ENCODE results near the gene CUBN.

Gene CUBN

GRCh38 chr10:16870331-16870730 is 259.3 kb downstream of the CUBN start:
- H3K36me3 ChIP-seq (ENCODE audit: control insufficient read depth, insufficient read depth, low read length): no peaks in the 10 kb centered on the region
- H3K27me3 ChIP-seq (ENCODE audit: control insufficient read depth, insufficient read depth, low read length): no peaks in the 10 kb centered on the region

GRCh38 chr10:16867990-16868389 is 261.6 kb downstream of the CUBN start:
- Histone ChIP-seq H3K4me3 (ENCODE audit: low read depth, low read length) (no peak overlapping the region), H3K9ac (ENCODE audit: low read depth, low read length) (peak overlapping the region; percentile 56), H3K9me3 (ENCODE audit: control insufficient read depth, insufficient read depth, low read length) (no peaks in the 10 kb centered on the region), H3K36me3 (ENCODE audit: control insufficient read depth, insufficient read depth, low read length) (no peaks in the 10 kb centered on the region), H3K4me1 (ENCODE audit: control insufficient read depth, insufficient read depth, low read length) (peaks cover 25% of the 10 kb centered on the region), H3K27me3 (ENCODE audit: control insufficient read depth, insufficient read depth, low read length) (no peaks in the 10 kb centered on the region)

More at GRCh38 chr10:16870331-16870730, 259.3 kb downstream of the CUBN start:
- Histone ChIP-seq H3K9me3 (ENCODE audit: control insufficient read depth, insufficient read depth, low read length) (no peaks in the 10 kb centered on the region), H3K9ac (ENCODE audit: low read depth, low read length) (no peak overlapping the region), H3K4me3 (ENCODE audit: low read depth, low read length) (no peak overlapping the region), H3K4me1 (ENCODE audit: control insufficient read depth, insufficient read depth, low read length) (peaks cover 25% of the 10 kb centered on the region)

- no peaks in the 10 kb centered on the region for H3K36me3 ChIP-seq (ENCODE audit: control insufficient read depth, insufficient read depth, low read length)
- H3K9me3 ChIP-seq (ENCODE audit: control insufficient read depth, insufficient read depth, low read length): no peaks in the 10 kb centered on the region
- no peak overlapping the region for H3K9ac ChIP-seq (ENCODE audit: low read depth, low read length)
- no peak overlapping the region for H3K4me3 ChIP-seq (ENCODE audit: low read depth, low read length)
- H3K4me1 ChIP-seq (ENCODE audit: control insufficient read depth, insufficient read depth, low read length): peaks cover 25% of the 10 kb centered on the region
- H3K27me3 ChIP-seq (ENCODE audit: control insufficient read depth, insufficient read depth, low read length): no peaks in the 10 kb centered on the region
Observed at GRCh38 chr10:16867556-16867955, 262.1 kb downstream of the CUBN start.

- H3K9me3 ChIP-seq (ENCODE audit: control insufficient read depth, insufficient read depth, low read length): no peaks in the 10 kb centered on the region
- H3K4me1 ChIP-seq (ENCODE audit: control insufficient read depth, insufficient read depth, low read length): peaks cover 25% of the 10 kb centered on the region
- no peak overlapping the region for H3K9ac ChIP-seq (ENCODE audit: low read depth, low read length)
- no peaks in the 10 kb centered on the region for H3K36me3 ChIP-seq (ENCODE audit: control insufficient read depth, insufficient read depth, low read length)
- no peaks in the 10 kb centered on the region for H3K27me3 ChIP-seq (ENCODE audit: control insufficient read depth, insufficient read depth, low read length)
- no peak overlapping the region for H3K4me3 ChIP-seq (ENCODE audit: low read depth, low read length)
Observed at GRCh38 chr10:16866541-16867275, 262.9 kb downstream of the CUBN start.

- H3K27me3 ChIP-seq (ENCODE audit: control insufficient read depth, insufficient read depth, low read length): no peaks in the 10 kb centered on the region
- no peaks in the 10 kb centered on the region for H3K36me3 ChIP-seq (ENCODE audit: control insufficient read depth, insufficient read depth, low read length)
- H3K4me3 ChIP-seq (ENCODE audit: low read depth, low read length): no peak overlapping the region
- no peak overlapping the region for H3K9ac ChIP-seq (ENCODE audit: low read depth, low read length)
- H3K4me1 ChIP-seq (ENCODE audit: control insufficient read depth, insufficient read depth, low read length): peaks cover 25% of the 10 kb centered on the region
- no peaks in the 10 kb centered on the region for H3K9me3 ChIP-seq (ENCODE audit: control insufficient read depth, insufficient read depth, low read length)
Observed at GRCh38 chr10:16865766-16866165, 263.8 kb downstream of the CUBN start.

- no peak overlapping the region for H3K9ac ChIP-seq (ENCODE audit: low read depth, low read length)
Observed at GRCh38 chr10:16863766-16864165, 265.8 kb downstream of the CUBN start.

GRCh38 chr10:16857419-16857818 is 272.2 kb downstream of the CUBN start:
- Histone ChIP-seq H3K4me3 (ENCODE audit: low read depth, low read length) (no peak overlapping the region), H3K9ac (ENCODE audit: low read depth, low read length) (no peak overlapping the region), H3K9me3 (ENCODE audit: control insufficient read depth, insufficient read depth, low read length) (no peaks in the 10 kb centered on the region), H3K4me1 (ENCODE audit: control insufficient read depth, insufficient read depth, low read length) (peaks cover 8% of the 10 kb centered on the region), H3K36me3 (ENCODE audit: control insufficient read depth, insufficient read depth, low read length) (no peaks in the 10 kb centered on the region), H3K27me3 (ENCODE audit: control insufficient read depth, insufficient read depth, low read length) (no peaks in the 10 kb centered on the region)

More at GRCh38 chr10:16863766-16864165, 265.8 kb downstream of the CUBN start:
- no peaks in the 10 kb centered on the region for H3K27me3 ChIP-seq (ENCODE audit: control insufficient read depth, insufficient read depth, low read length)
- no peaks in the 10 kb centered on the region for H3K36me3 ChIP-seq (ENCODE audit: control insufficient read depth, insufficient read depth, low read length)
- H3K9me3 ChIP-seq (ENCODE audit: control insufficient read depth, insufficient read depth, low read length): no peaks in the 10 kb centered on the region
- no peak overlapping the region for H3K4me3 ChIP-seq (ENCODE audit: low read depth, low read length)
- H3K4me1 ChIP-seq (ENCODE audit: control insufficient read depth, insufficient read depth, low read length): peaks cover 24% of the 10 kb centered on the region

- no peak overlapping the region for H3K4me3 ChIP-seq (ENCODE audit: low read depth, low read length)
- H3K4me1 ChIP-seq (ENCODE audit: control insufficient read depth, insufficient read depth, low read length): peaks cover 8% of the 10 kb centered on the region
- no peaks in the 10 kb centered on the region for H3K27me3 ChIP-seq (ENCODE audit: control insufficient read depth, insufficient read depth, low read length)
- H3K36me3 ChIP-seq (ENCODE audit: control insufficient read depth, insufficient read depth, low read length): no peaks in the 10 kb centered on the region
- H3K9ac ChIP-seq (ENCODE audit: low read depth, low read length): no peak overlapping the region
- H3K9me3 ChIP-seq (ENCODE audit: control insufficient read depth, insufficient read depth, low read length): no peaks in the 10 kb centered on the region
Observed at GRCh38 chr10:16856567-16856966, 273.0 kb downstream of the CUBN start.

- Histone ChIP-seq H3K36me3 (ENCODE audit: control insufficient read depth, insufficient read depth, low read length) (no peaks in the 10 kb centered on the region), H3K27me3 (ENCODE audit: control insufficient read depth, insufficient read depth, low read length) (no peaks in the 10 kb centered on the region), H3K9ac (ENCODE audit: low read depth, low read length) (no peak overlapping the region), H3K9me3 (ENCODE audit: control insufficient read depth, insufficient read depth, low read length) (no peaks in the 10 kb centered on the region), H3K4me1 (ENCODE audit: control insufficient read depth, insufficient read depth, low read length) (peaks cover 8% of the 10 kb centered on the region), H3K4me3 (ENCODE audit: low read depth, low read length) (no peak overlapping the region)
Observed at GRCh38 chr10:16856092-16856491, 273.5 kb downstream of the CUBN start.

GRCh38 chr10:16854623-16855022 is 275.0 kb downstream of the CUBN start:
- no peak overlapping the region for H3K4me3 ChIP-seq (ENCODE audit: low read depth, low read length)
- no peaks in the 10 kb centered on the region for H3K9me3 ChIP-seq (ENCODE audit: control insufficient read depth, insufficient read depth, low read length)
- no peaks in the 10 kb centered on the region for H3K27me3 ChIP-seq (ENCODE audit: control insufficient read depth, insufficient read depth, low read length)
- H3K4me1 ChIP-seq (ENCODE audit: control insufficient read depth, insufficient read depth, low read length): peaks cover 8% of the 10 kb centered on the region
- no peaks in the 10 kb centered on the region for H3K36me3 ChIP-seq (ENCODE audit: control insufficient read depth, insufficient read depth, low read length)
- no peak overlapping the region for H3K9ac ChIP-seq (ENCODE audit: low read depth, low read length)

- H3K4me3 ChIP-seq (ENCODE audit: low read depth, low read length): no peak overlapping the region
- H3K4me1 ChIP-seq (ENCODE audit: control insufficient read depth, insufficient read depth, low read length): peaks cover 8% of the 10 kb centered on the region
- no peaks in the 10 kb centered on the region for H3K27me3 ChIP-seq (ENCODE audit: control insufficient read depth, insufficient read depth, low read length)
- no peaks in the 10 kb centered on the region for H3K36me3 ChIP-seq (ENCODE audit: control insufficient read depth, insufficient read depth, low read length)
- H3K9me3 ChIP-seq (ENCODE audit: control insufficient read depth, insufficient read depth, low read length): no peaks in the 10 kb centered on the region
- H3K9ac ChIP-seq (ENCODE audit: low read depth, low read length): no peak overlapping the region
Observed at GRCh38 chr10:16853809-16854208, 275.8 kb downstream of the CUBN start.

GRCh38 chr10:16853201-16853600 is 276.4 kb downstream of the CUBN start:
- Histone ChIP-seq H3K9me3 (ENCODE audit: control insufficient read depth, insufficient read depth, low read length) (no peaks in the 10 kb centered on the region), H3K36me3 (ENCODE audit: control insufficient read depth, insufficient read depth, low read length) (no peaks in the 10 kb centered on the region), H3K27me3 (ENCODE audit: control insufficient read depth, insufficient read depth, low read length) (no peaks in the 10 kb centered on the region), H3K4me1 (ENCODE audit: control insufficient read depth, insufficient read depth, low read length) (peaks cover 8% of the 10 kb centered on the region), H3K4me3 (ENCODE audit: low read depth, low read length) (no peak overlapping the region), H3K9ac (ENCODE audit: low read depth, low read length) (no peak overlapping the region)
